CD4-positive, alpha-beta T cell (primary cell): ENCODE measurements around the gene GPATCH2L. TPM values are rescaled to one million over a fixed set of nuclear protein-coding genes. Genes with fewer than 3 reads are reported as not detected.

Experiments
- ATAC-seq: fragments of 200-7000 bp; cut with Tn5 transposase; one replicate; pipeline ENCODE4 v1.10.0; 2022; ENCODE audit warnings: mild to moderate bottlenecking; ENCODE audit not compliant: poor library complexity
- CTCF ChIA-PET: fragments of 350-600 bp; sonication (Branson Sonifier 250); formaldehyde crosslinking; loops from one replicate; lab custom pipeline; 2021; ENCODE audit warnings: antibody characterized with exemption, inconsistent platforms; lab: Charles Lee
- POLR2A ChIA-PET: fragments of 350-600 bp; sonication (Branson Sonifier 250); formaldehyde crosslinking; loops from one replicate; lab custom pipeline; 2021; ENCODE audit warnings: antibody characterized with exemption, inconsistent platforms; lab: Charles Lee
- DNase-seq, 14 experiments: peaks; one replicate each; pipeline ENCODE4 v3.0.0-alpha.2; 2013 to 2020; ENCODE audit warnings: mixed read lengths in 2 of 14
- H3K27ac ChIP-seq, 2 donors: one replicate each; pipeline versions ENCODE4 v1.5.1 to v1.7.0; 2013; ENCODE audit warnings: low read length in 2 of 2, low read depth in 1 of 2, mild to moderate bottlenecking in 1 of 2
- H3K27me3 ChIP-seq, 2 experiments: 1 replicate in 1 of 2; 2 replicates in 1 of 2; pipeline versions ENCODE4 v1.6.1 to v1.7.0; 2013; ENCODE audit warnings: low read length in 2 of 2, control low read depth in 1 of 2, mild to moderate bottlenecking in 1 of 2, moderate library complexity in 1 of 2; ENCODE audit not compliant: insufficient read depth in 2 of 2, control insufficient read depth in 1 of 2
- H3K36me3 ChIP-seq: one replicate; pipeline ENCODE4 v1.6.1; 2013; ENCODE audit warnings: low read length, control low read depth; ENCODE audit not compliant: insufficient read depth
- H3K4me1 ChIP-seq: one replicate; pipeline ENCODE4 v1.6.1; 2013; ENCODE audit warnings: low read length, control low read depth; ENCODE audit not compliant: insufficient read depth
- H3K4me3 ChIP-seq: one replicate; pipeline ENCODE4 v1.5.1; 2013; ENCODE audit warnings: mild to moderate bottlenecking, low read length, moderate library complexity
- H3K9me3 ChIP-seq, 2 experiments: 1 replicate in 1 of 2; 2 replicates in 1 of 2; pipeline versions ENCODE4 v1.6.1 to v1.7.0; 2013; ENCODE audit warnings: low read length in 2 of 2, mild to moderate bottlenecking in 2 of 2, control low read depth in 1 of 2, moderate library complexity in 1 of 2; ENCODE audit not compliant: control insufficient read depth in 1 of 2, insufficient read depth in 1 of 2
- H3K27ac Mint-ChIP-seq: one replicate; pipeline ENCODE4 v1.8.0; 2020; ENCODE audit warnings: mixed read lengths
- H3K27me3 Mint-ChIP-seq: one replicate; pipeline ENCODE4 v1.8.0; 2021; ENCODE audit warnings: mixed read lengths
- H3K36me3 Mint-ChIP-seq: one replicate; pipeline ENCODE4 v1.8.0; 2021; ENCODE audit warnings: low read depth, mixed read lengths
- H3K4me1 Mint-ChIP-seq: one replicate; pipeline ENCODE4 v1.8.0; 2021; ENCODE audit warnings: low read depth, mixed read lengths
- H3K4me3 Mint-ChIP-seq: one replicate; pipeline ENCODE4 v1.8.0; 2020; ENCODE audit warnings: mild to moderate bottlenecking, mixed read lengths
- H3K9me3 Mint-ChIP-seq: one replicate; pipeline ENCODE4 v1.8.0; 2020; ENCODE audit warnings: mixed read lengths
- CTCF ChIP-seq: fragments of 200-600 bp; IDR thresholded peaks from one replicate; pipeline ENCODE4 v1.8.0; 2022; ENCODE audit warnings: antibody characterized with exemption, mild to moderate bottlenecking
- intact Hi-C, 2 experiments: fragments of 100-400 bp; cut with DNase I in 1 of 2; cut with micrococcal nuclease in 1 of 2; formaldehyde crosslinking; loops; one replicate each; pipeline versions ENCODE4 v1.15.1 to v1.9.0; 2023 to 2025; cut with DNase I, micrococcal nuclease
- total RNA-seq, 174 experiments: library from RNA in 2 of 174; stranded (reverse) in 2 of 174; gene quantifications; one replicate each; pipeline ENCODE4 v1.2.3 and lab custom pipeline; 2021 to 2026

Gene GPATCH2L
- total RNA-seq, 2 experiments from 2014 or later = 56.0 to 61.5 TPM

DNA sequence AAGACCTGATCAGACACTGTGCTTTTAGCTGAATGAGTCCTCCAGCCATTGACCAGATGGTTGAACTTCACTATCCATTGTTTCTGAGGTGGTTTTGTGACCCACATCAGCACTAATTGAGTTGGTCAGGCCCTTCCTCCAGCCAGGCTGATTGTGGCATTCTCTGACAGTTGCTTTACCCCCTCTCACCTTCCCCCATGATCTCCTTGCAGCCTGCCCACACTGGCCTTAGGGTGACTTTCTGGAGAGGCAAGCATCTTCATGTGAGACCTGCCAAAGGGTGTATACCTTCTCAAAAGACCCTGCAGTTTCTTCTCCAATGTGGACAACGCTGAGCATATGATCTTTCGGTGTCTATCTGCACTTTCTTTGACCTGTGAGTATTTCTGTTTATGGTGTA, 83.9 kb downstream of the GPATCH2L start:
- Histone ChIP-seq H3K4me1 (no peaks in the 10 kb centered on the region), H3K27ac (no peak overlapping the region), H3K27me3 (no peaks in the 10 kb centered on the region), H3K4me3 (no peak overlapping the region), H3K36me3 (peaks cover 4% of the 10 kb centered on the region), H3K9me3 (peaks cover 0 to 7% of the 10 kb centered on the region in 2 experiments)
- Mint-ChIP-seq H3K27me3 (no peaks in the 10 kb centered on the region), H3K36me3 (peaks cover 49% of the 10 kb centered on the region), H3K4me3 (no peak overlapping the region), H3K9me3 (peaks cover 5% of the 10 kb centered on the region), H3K27ac (no peak overlapping the region), H3K4me1 (no peaks in the 10 kb centered on the region)
- ATAC-seq = no peak
- POLR2A ChIA-PET = interaction anchor here (0.6 kb wide), 1 partner anchor 46 kb away, joined by 3 read pairs; no protein-coding TSS in a partner anchor
- TF ChIP-seq CTCF = no peak
- CTCF ChIA-PET = interaction anchor here (0.7 kb wide), 1 partner anchor 213 kb away, joined by 3 read pairs; no protein-coding TSS in a partner anchor
- no peak for DNase-seq
- intact Hi-C loops = no loop called here

DNA sequence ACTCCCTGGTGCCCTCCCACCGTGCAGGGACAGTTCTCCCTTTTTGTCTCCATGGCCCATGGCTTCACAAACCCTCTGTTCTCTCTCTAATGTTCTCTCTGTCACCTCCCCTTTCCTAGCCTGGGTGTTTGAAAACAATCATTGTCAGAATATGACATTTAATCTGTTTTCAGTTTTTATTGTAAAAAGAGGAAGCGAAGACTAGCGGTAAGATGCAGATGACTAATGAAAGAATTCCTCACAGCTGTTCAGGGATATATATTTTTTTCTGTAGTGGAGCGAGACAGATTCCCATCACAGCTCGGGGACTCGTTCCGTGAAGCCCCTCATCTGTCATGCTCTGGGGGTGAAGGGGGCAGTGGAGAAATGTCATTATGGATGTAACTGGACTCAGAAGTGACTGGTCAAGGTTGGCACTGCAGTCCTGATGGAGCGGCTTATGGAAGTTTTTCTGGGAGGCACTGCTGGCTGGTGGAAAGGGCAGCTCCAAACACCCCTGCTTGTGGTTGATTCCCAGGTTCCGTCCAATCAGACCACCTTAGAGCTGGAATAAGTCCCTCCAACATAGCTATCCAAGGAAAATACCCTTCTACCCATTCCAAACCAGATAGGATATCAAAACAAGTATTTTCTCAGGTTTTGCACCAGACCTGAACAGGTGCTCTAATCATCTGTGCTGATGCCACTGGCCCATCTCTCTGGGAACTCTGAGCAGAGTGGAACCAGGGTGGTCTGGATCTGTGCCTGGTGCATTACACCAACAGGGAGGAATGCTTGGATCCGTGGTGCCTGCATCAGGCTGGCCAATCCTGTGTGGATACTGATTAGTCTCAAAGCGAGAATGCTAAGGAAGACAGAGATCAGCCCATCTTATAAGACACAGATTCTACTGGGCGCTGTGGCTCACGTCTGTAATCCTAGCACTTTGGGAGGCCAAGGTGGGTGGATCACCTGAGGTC, 84.7 kb downstream of the GPATCH2L start:
- Mint-ChIP-seq H3K36me3 (peaks cover 53% of the 10 kb centered on the region), H3K4me3 (no peak overlapping the region), H3K27ac (no peak overlapping the region), H3K27me3 (no peaks in the 10 kb centered on the region), H3K9me3 (peaks cover 11% of the 10 kb centered on the region), H3K4me1 (no peaks in the 10 kb centered on the region)
- TF ChIP-seq CTCF = no peak
- DNase-seq (no peak), ATAC-seq (no peak)
- H3K9me3 ChIP-seq = peaks cover 0 to 7% of the 10 kb centered on the region in 2 experiments
- intact Hi-C loops = no loop called here
- ChIA-PET CTCF (no interaction called here), POLR2A (no interaction called here)
- H3K4me1 ChIP-seq = no peaks in the 10 kb centered on the region
- no peak overlapping the region for H3K4me3 ChIP-seq
- H3K36me3 ChIP-seq = peaks cover 4% of the 10 kb centered on the region
- no peaks in the 10 kb centered on the region for H3K27me3 ChIP-seq
- H3K27ac ChIP-seq = no peak overlapping the region

- Mint-ChIP-seq H3K27me3 (no peaks in the 10 kb centered on the region), H3K27ac (no peak overlapping the region), H3K4me1 (no peaks in the 10 kb centered on the region), H3K36me3 (peaks cover 63% of the 10 kb centered on the region), H3K4me3 (no peak overlapping the region), H3K9me3 (peaks cover 18% of the 10 kb centered on the region)
- no peak for TF ChIP-seq CTCF
- no peak for DNase-seq
- peaks cover 0 to 3% of the 10 kb centered on the region in 2 experiments for H3K9me3 ChIP-seq
- H3K4me3 ChIP-seq = no peak overlapping the region
- peaks cover 4% of the 10 kb centered on the region for H3K36me3 ChIP-seq
- ATAC-seq = no peak
- H3K27ac ChIP-seq = no peak overlapping the region
- CTCF ChIA-PET = no interaction called here
- intact Hi-C loops = no loop called here
- H3K27me3 ChIP-seq = no peaks in the 10 kb centered on the region
- H3K4me1 ChIP-seq = no peaks in the 10 kb centered on the region
- POLR2A ChIA-PET = no interaction called here
Measured at GRCh38 chr14:76237349-76237990, 85.7 kb downstream of the GPATCH2L start.
